DOHH2 (cell line): ENCODE results near the gene DLEC1.

ENCODE experiments used
- H3F3A ChIP-seq: fragments of 200-600 bp; sonication (generic), shearing (Covaris generic); 2 replicates; pipeline ENCODE4 v1.6.0; 2016; ENCODE audit warnings: antibody characterized with exemption, mild to moderate bottlenecking; ENCODE audit not compliant: control insufficient read depth, insufficient read depth
- H3K27ac ChIP-seq: fragments of 200-600 bp; sonication (generic); 2 replicates; pipeline ENCODE4 v1.5.1; 2014; ENCODE audit warnings: low read depth, mild to moderate bottlenecking, low read length, moderate library complexity
- H3K27me3 ChIP-seq: fragments of 200-600 bp; sonication (generic); 2 replicates; pipeline ENCODE4 v1.6.1; 2014; ENCODE audit warnings: mild to moderate bottlenecking, low read length, mixed read lengths; ENCODE audit not compliant: control insufficient read depth
- H3K36me3 ChIP-seq: fragments of 200-600 bp; sonication (generic); 2 replicates; pipeline ENCODE4 v1.6.1; 2014; ENCODE audit warnings: mild to moderate bottlenecking, low read length, moderate library complexity, mixed read lengths; ENCODE audit not compliant: control insufficient read depth
- H3K4me1 ChIP-seq: fragments of 200-600 bp; sonication (generic); 2 replicates; pipeline ENCODE4 v1.6.1; 2014; ENCODE audit warnings: mild to moderate bottlenecking, low read length, mixed read lengths; ENCODE audit not compliant: control insufficient read depth
- H3K4me2 ChIP-seq: fragments of 200-600 bp; sonication (generic); 2 replicates; pipeline ENCODE4 v1.6.0; 2014; ENCODE audit warnings: mild to moderate bottlenecking, low read length, moderate library complexity
- H3K4me3 ChIP-seq: fragments of 200-600 bp; sonication (generic); 2 replicates; pipeline ENCODE4 v1.5.1; 2014; ENCODE audit warnings: mild to moderate bottlenecking, low read length, mixed read lengths
- H3K79me2 ChIP-seq: fragments of 200-600 bp; sonication (generic); 2 replicates; pipeline ENCODE4 v1.6.1; 2014; ENCODE audit warnings: mild to moderate bottlenecking, low read length, mixed read lengths; ENCODE audit not compliant: control insufficient read depth
- H3K9me2 ChIP-seq: fragments of 200-600 bp; sonication (generic); replicated peaks from 2 replicates; pipeline ENCODE4 v1.6.1; 2014; ENCODE audit warnings: mild to moderate bottlenecking, low read length, mixed read lengths; ENCODE audit not compliant: control insufficient read depth
- H3K9me3 ChIP-seq: fragments of 200-600 bp; sonication (generic); 2 replicates; pipeline ENCODE4 v1.6.1; 2014; ENCODE audit warnings: antibody characterized with exemption, low read length, mixed read lengths; ENCODE audit not compliant: control insufficient read depth, insufficient read depth
- H4K20me1 ChIP-seq: fragments of 200-600 bp; sonication (generic); 2 replicates; pipeline ENCODE4 v1.6.0; 2014; ENCODE audit warnings: low read depth, mild to moderate bottlenecking, antibody characterized with exemption, low read length, moderate library complexity; ENCODE audit not compliant: control insufficient read depth, insufficient read depth
- CTCF ChIP-seq: fragments of 200-600 bp; sonication (generic); IDR thresholded peaks from one replicate; pipeline ENCODE4 v1.5.1; 2014; ENCODE audit warnings: antibody characterized with exemption, mild to moderate bottlenecking, low read depth, low read length; ENCODE audit not compliant: poor library complexity, severe bottlenecking
- EZH2phosphoT487 ChIP-seq: fragments of 200-600 bp; sonication (generic); IDR thresholded peaks from 2 replicates; pipeline ENCODE4 v1.6.1; 2017; ENCODE audit warnings: borderline replicate concordance, mild to moderate bottlenecking, antibody characterized with exemption, low read length, moderate library complexity, mixed read lengths

Gene DLEC1

GRCh38 chr3:38111696-38112377 lies 72.8 kb downstream of the DLEC1 start:
- Histone ChIP-seq H3K4me3 (no peak overlapping the region), H3K36me3 (no peaks in the 10 kb centered on the region), H3K9me3 (no peaks in the 10 kb centered on the region), H3K9me2 (no peaks in the 10 kb centered on the region), H4K20me1 (no peaks in the 10 kb centered on the region), H3K4me2 (no peak overlapping the region), H3K4me1 (no peaks in the 10 kb centered on the region), H3F3A (no peaks in the 10 kb centered on the region), H3K79me2 (no peaks in the 10 kb centered on the region), H3K27ac (no peak overlapping the region), H3K27me3 (peaks cover 8% of the 10 kb centered on the region; the same call in 1 of the 2 replicates)
- no peak for TF ChIP-seq CTCF
- TF ChIP-seq EZH2phosphoT487: no peak

GRCh38 chr3:38112378-38112761 lies 73.4 kb downstream of the DLEC1 start:
- Histone ChIP-seq H3K27me3 (peaks cover 8% of the 10 kb centered on the region; the same call in 1 of the 2 replicates), H4K20me1 (no peaks in the 10 kb centered on the region), H3K4me3 (no peak overlapping the region), H3K36me3 (no peaks in the 10 kb centered on the region), H3K79me2 (no peaks in the 10 kb centered on the region), H3K27ac (no peak overlapping the region), H3K9me3 (no peaks in the 10 kb centered on the region), H3F3A (no peaks in the 10 kb centered on the region), H3K9me2 (no peaks in the 10 kb centered on the region), H3K4me2 (no peak overlapping the region), H3K4me1 (no peaks in the 10 kb centered on the region)
- TF ChIP-seq CTCF (no peak), EZH2phosphoT487 (no peak)

GRCh38 chr3:38114052-38114874 lies 75.3 kb downstream of the DLEC1 start:
- Histone ChIP-seq H4K20me1 (no peaks in the 10 kb centered on the region), H3K36me3 (no peaks in the 10 kb centered on the region), H3K9me2 (no peaks in the 10 kb centered on the region), H3K4me1 (peaks cover 4% of the 10 kb centered on the region; the same call in 1 of the 2 replicates), H3K4me3 (no peak overlapping the region), H3K27me3 (peaks cover 8% of the 10 kb centered on the region; the same call in 1 of the 2 replicates), H3K27ac (no peak overlapping the region), H3K9me3 (no peaks in the 10 kb centered on the region), H3F3A (no peaks in the 10 kb centered on the region), H3K79me2 (no peaks in the 10 kb centered on the region), H3K4me2 (no peak overlapping the region)
- no peak for TF ChIP-seq EZH2phosphoT487
- TF ChIP-seq CTCF: no peak
